Hepatocyte (in vitro differentiated cells): ENCODE data around the gene LRRC32.

Source experiments
- EZH2 ChIP-seq: fragments of 200-600 bp; sonication (generic); IDR thresholded peaks from 2 replicates; pipeline ENCODE4 v1.6.1; 2016; ENCODE audit warnings: antibody characterized with exemption, mild to moderate bottlenecking, borderline replicate concordance
- EZH2phosphoT487 ChIP-seq: fragments of 200-600 bp; sonication (generic); IDR thresholded peaks from one replicate; pipeline ENCODE4 v1.6.1; 2018; ENCODE audit warnings: antibody characterized with exemption, mild to moderate bottlenecking, low read depth, moderate library complexity; ENCODE audit not compliant: unreplicated experiment, severe bottlenecking
- TF ChIP-seq, protein P1 (sequence below): fragments of 200-600 bp; sonication (generic); IDR thresholded peaks from 2 replicates; pipeline ENCODE4 v1.5.1; 2016; ENCODE audit warnings: antibody characterized with exemption, mild to moderate bottlenecking; ENCODE audit not compliant: poor library complexity

- TF ChIP-seq, protein P1, sequence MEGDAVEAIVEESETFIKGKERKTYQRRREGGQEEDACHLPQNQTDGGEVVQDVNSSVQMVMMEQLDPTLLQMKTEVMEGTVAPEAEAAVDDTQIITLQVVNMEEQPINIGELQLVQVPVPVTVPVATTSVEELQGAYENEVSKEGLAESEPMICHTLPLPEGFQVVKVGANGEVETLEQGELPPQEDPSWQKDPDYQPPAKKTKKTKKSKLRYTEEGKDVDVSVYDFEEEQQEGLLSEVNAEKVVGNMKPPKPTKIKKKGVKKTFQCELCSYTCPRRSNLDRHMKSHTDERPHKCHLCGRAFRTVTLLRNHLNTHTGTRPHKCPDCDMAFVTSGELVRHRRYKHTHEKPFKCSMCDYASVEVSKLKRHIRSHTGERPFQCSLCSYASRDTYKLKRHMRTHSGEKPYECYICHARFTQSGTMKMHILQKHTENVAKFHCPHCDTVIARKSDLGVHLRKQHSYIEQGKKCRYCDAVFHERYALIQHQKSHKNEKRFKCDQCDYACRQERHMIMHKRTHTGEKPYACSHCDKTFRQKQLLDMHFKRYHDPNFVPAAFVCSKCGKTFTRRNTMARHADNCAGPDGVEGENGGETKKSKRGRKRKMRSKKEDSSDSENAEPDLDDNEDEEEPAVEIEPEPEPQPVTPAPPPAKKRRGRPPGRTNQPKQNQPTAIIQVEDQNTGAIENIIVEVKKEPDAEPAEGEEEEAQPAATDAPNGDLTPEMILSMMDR = no peak
- no peak for TF ChIP-seq EZH2
- no peak for TF ChIP-seq EZH2phosphoT487
Observed at GRCh38 chr11:76688146-76688545, 17.6 kb upstream of the LRRC32 start.
